Activated gamma-delta T cell treated with anti-CD3 and anti-CD28 coated beads, Interleukin-2, amount 50 U/mL, for 16 hours (primary cell): Measurements from ENCODE around the gene XDH.

ENCODE experiments used
- DNase-seq: peaks from one replicate; pipeline ENCODE4 v3.0.0-alpha.2; 2020; ENCODE audit warnings: low read depth

XDH gene

DNA sequence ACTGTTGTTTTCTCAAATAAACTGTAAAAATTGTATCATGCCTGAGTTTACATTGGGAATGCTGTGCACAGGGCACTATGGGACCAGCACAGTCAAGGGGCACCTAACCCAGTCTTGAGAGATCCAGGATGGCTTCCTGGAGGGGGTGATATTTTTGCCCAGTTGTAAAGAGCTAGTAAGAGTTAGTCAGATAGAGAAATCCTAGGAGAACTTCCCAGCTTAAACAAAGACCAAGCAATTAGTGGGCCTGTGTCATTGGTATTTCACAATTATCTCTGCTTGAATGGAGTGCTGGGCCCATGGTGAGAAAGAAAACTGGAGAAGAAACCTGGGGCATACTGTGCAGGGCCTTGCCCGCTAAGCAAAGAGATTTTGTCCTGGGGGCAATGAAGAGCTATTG, 12.2 kb downstream of the XDH start:
- no peak for DNase-seq

DNA sequence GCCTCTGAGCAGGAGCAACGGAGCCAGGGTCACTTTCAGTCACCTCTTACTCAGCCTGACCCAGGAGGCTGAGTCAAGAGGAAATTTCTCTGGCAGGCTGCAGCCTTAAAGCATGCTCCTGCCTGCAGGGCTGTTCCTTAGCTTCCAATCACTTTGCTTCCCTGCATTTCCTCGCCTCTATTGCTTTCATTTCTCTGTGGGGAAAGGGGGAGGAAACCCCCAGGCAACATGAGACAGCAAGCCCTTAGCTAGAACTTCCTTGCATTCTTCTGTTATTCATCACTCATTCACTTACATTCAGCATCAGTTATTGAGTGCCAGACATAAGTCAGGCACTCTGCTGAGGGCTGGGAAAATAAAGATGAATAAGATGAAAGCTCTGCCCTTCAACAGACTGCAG, 13.0 kb downstream of the XDH start:
- DNase-seq = no peak

- no peak for DNase-seq
These were observed 15.7 kb downstream of the XDH start for GRCh38 chr2:31398881-31399280.

- DNase-seq = no peak
These were observed 17.4 kb downstream of the XDH start for GRCh38 chr2:31397094-31397493.

DNA sequence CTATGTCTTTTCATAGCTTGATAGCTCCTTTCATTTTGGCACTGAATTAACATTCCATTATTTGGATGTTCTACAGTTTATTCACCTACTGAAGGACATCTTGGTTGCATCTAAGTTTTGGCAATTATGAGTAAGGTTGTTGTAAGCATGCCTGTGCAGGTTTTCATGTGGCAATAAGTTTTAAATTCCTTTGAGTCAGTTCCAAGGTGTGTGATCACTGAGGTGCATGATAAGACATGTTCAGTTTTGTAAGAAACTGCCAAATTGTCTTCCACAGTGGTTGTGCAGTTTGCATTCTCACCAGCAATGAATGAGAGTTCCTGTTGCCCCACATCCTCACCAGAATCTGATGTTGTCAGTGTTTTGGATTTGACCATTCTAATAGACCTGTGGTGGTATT, 24.2 kb downstream of the XDH start:
- no peak for DNase-seq

DNA sequence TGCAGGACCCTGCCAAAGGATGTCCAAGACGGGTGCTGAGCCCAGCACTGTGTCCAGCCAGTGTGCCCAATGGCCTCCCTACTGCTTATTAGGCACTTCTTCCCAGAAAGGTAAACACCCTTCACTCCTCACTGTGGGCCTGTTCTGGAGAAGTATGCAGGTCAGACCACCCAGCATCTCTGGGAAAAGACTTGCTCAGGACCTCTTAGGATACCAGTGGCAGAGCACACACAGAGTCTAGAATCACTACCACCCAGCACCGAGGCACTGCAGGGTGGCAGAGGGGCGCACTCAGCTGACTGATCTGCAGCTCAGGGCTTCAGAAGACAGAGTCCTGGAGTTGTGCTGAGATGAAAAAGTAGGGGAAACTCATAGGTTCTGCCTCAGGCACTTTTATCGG, 25.8 kb downstream of the XDH start:
- no peak for DNase-seq

GRCh38 chr2:31387850-31388249, 26.7 kb downstream of the XDH start:
- no peak for DNase-seq

DNA sequence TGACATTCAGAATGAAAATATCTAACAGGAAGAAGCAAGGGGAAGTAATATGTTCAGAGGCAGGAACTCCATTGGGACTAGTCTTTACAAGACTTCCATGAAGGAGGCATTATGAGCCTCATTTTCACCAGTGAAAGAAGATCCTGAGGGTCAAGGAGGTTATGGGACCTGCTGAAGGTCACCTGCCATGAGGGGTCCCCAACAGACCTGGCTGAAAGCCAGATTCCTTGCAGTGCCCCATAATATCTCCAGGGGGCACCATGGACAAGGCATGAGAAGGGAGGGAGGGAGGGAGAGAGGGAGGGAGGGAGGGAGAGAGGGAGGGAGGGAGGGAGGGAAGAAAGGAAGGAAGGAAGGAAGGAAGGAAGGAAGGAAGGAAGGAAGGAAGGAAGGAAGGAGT, 27.9 kb downstream of the XDH start:
- no peak for DNase-seq

- DNase-seq = no peak
These were observed 28.4 kb downstream of the XDH start for GRCh38 chr2:31386172-31386571.

DNA sequence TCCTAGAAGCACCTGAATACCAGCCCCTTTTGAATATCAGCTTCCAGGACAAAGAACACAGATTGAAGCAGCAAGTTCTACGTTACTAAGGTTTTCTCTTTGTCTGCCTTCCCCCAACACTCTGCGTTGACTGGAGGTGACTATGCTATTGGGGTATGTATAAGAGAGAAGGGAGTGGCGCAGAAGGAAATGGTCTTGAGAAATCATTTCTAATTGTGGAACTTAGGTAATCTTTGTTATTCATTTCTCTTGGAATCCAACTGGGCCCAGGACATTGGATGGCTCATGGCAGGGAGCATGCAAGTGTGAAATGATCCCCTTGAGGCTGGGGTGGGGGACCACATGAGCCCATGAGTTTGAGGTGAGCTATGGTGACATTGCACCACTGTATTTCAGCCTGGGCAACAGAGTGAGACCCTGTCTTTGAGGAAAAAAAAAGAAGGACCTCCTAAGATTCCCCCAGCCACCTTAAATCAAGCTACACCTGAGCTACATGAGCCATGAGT, 29.7 kb downstream of the XDH start:
- DNase-seq = no peak

DNA sequence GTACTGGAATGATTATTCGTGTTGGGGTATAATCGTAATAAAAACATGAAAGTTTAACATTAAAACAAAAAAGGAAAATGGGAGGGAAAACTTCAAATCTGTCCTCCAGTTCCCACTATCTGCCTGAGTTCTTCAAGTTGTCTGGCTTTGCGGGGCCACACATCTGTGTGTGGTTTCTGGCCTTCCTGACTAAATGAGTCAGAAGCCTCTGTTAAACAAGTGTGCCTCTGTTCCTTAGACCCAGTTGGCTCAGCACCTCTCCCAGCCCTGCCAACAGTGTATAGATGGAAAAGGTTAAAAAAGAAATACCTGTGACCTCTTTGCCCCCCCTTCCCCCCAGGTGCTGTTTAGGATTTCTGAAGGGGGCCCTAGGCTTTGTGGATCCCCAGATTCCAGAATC, 30.2 kb downstream of the XDH start:
- DNase-seq = no peak

GRCh38 chr2:31383471-31384153, 30.9 kb downstream of the XDH start:
- no peak for DNase-seq

DNA sequence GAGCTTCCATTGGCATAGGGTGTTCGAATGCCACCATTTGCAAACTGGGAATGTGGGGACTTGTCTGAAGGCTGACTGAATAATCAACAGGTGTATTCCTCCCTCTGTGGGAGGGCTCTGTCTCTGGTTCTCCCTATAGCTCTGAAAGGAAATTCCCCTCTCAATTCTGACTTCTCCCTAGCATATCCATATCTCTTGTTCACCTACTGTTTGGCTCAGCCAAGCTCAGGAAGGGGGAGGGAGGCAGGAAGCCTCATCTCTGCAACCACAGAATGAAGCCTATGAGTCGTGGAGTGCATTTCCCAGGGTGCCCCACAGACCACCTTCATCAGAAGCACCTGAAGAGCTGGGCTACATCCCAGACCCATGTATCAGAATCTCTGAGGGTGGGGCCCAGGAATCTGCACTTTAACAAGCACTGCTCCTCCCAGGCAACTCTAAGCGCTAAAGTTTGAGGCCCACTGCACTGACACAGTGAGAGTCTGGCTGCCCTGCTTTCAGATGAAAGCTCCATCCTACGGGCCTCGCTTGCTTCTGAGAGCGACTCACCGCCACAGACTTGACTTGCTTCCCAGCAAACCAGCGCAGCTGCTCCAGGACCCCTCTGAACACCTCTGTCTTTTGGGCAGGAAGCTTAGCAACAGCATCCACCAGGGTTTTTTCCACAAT, 32.0 kb downstream of the XDH start:
- no peak for DNase-seq

DNA sequence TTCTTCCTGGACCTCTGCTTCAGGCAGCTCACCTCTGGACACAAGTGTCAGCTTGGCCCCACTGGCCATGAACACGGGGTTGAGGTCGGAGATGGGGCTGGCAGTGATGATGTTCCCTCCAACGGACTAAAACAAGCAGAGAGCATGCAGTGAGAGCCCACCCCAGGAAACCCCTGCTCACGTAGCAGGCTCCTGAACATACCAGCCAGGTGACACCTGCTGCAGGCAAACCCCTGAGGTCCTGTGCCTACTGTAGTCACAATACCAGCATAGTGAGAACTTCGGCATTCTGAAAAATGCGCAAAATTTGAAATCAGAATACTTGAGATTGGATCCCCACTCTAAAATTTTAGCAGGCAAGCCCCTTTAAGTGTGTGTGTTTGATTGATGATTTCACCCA, 32.9 kb downstream of the XDH start:
- no peak for DNase-seq

DNA sequence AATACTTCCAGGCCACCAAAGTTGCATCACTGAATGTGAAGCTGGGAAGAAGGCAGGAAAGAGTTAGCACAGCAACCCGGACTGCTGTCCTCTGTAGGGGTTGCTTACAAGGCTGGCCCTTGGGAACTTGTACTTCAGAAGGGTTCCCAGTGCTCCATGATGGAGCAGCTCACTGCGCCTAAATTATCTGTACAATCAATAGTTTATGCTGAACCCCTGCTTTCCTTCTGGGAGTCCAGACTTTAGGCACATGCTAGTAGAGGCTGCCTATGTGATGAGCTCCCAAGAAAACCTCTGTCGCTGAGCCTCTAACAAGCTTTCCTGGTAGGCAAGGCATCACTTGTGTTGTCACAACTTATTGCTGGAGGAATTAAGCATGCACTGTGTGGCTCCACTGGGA, 34.3 kb downstream of the XDH start:
- DNase-seq = no peak

GRCh38 chr2:31379747-31380146, 34.8 kb downstream of the XDH start:
- no peak for DNase-seq

GRCh38 chr2:31378791-31379501, 35.6 kb downstream of the XDH start:
- DNase-seq = no peak

DNA sequence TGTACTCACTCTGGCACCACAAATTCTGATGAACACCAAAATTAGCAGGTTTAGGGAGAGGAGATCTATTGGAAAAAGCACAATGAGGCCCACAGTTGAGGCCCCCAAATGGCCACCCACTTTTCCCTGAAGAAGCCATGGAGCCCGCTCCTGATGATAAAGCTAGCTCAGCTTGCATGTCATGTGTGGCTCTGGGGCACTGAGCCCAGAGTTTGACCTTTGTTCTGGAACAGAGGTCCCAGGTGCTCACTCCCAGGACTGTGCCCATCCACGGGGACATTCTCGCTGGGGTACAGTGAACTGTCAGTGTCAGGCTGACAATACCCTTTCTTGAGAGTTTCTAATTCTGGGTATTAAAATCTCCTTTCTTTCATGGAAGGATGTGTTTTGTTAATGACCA, 36.2 kb downstream of the XDH start:
- no peak for DNase-seq

GRCh38 chr2:31373127-31373526, 41.4 kb downstream of the XDH start:
- DNase-seq = no peak

- no peak for DNase-seq
These were observed 42.4 kb downstream of the XDH start for GRCh38 chr2:31372097-31372496.

DNA sequence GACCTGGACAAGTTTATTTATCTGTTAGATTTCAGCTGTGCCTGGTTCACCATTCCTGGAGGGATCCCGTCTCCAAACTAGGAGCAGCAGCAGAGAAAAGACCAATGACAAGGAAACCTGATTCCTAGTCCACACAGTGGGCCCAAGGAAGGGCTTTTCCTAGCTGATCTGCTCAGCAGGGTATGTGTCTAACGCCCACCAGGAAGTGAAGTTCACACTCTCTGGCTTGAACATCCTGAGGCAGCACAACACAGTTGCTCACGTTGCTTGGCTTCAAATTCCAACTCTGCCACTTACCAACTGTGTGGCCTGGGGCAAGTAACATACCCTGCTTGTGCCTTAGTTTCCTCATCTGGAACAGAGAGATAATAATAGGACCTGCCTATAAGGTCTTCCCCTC, 42.9 kb downstream of the XDH start:
- DNase-seq = no peak

GRCh38 chr2:31366733-31367132, 47.8 kb downstream of the XDH start:
- DNase-seq = no peak

DNA sequence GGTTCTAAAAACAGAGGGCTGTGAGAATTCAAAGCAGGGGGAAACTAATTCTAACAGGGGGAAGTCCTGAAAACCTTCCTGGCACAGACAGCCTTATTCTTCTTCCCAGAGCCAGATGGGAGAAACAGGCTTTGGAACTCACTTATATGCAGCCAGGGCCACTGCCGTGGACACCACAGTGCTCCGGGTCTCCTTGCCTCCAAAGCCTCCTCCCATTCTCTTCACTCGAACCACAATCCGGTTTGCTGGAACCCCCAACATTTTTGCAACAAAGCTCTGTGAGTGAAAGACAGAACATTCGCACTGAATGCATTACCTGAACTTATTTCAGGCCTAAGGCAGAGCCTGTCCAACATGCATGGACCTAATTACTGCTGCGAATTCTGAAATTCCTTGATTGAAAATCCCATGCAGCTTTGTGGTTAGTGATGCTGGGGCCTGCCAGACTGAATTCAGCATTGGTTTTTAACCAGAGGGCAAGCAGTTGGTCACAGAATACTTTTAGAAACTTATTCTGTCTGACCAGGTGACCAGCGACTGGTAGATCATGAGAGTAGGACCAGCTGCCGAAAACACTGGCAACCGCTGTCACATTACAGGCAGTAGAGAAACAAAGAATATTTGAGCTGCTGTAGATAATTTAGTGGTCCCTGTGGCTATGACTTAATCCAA, 48.6 kb downstream of the XDH start:
- DNase-seq = no peak
